Cardiac fibroblast (primary cell): ENCODE data around the gene CELF1.
"Not testable (repeated sequence)": the region's sequence is repeated elsewhere in the genome, so short reads cannot be mapped to it uniquely, and the experiment has no call there.

Experiments used
- DNase-seq, 2 donors: peaks; one replicate each; pipeline versions ENCODE4 v3.0.0 to v3.0.0-alpha.2; 2010; ENCODE audit warnings: low read depth in 2 of 2
- H3K4me3 ChIP-seq, 2 donors: replicated peaks in 1 of 2; 1 replicate in 1 of 2; 2 replicates in 1 of 2; pipeline ENCODE4 v1.5.1; 2011; ENCODE audit warnings: low read depth in 2 of 2, low read length in 2 of 2, mild to moderate bottlenecking in 2 of 2, moderate library complexity in 1 of 2
- CTCF ChIP-seq: IDR thresholded peaks from one replicate; pipeline ENCODE4 v1.5.1; 2011; ENCODE audit warnings: low read depth, mild to moderate bottlenecking, low read length, inconsistent platforms

The CELF1 gene

GRCh38 chr11:47531666-47532065 is 21.3 kb downstream of the CELF1 start:
- H3K4me3 ChIP-seq, result no peak overlapping the region
- peak in 1 of 2 donors; percentile 39 for DNase-seq
- TF ChIP-seq CTCF, result no peak

GRCh38 chr11:47530721-47531120 is 22.2 kb downstream of the CELF1 start:
- DNase-seq, H3K4me3 ChIP-seq: not testable (repeated sequence)

GRCh38 chr11:47529951-47530350 is 23.0 kb downstream of the CELF1 start:
- no peak for DNase-seq
- H3K4me3 ChIP-seq, result no peak overlapping the region
- no peak for TF ChIP-seq CTCF

- DNase-seq, result no peak
- no peak overlapping the region for H3K4me3 ChIP-seq
- no peak for TF ChIP-seq CTCF
Observed at GRCh38 chr11:47527186-47527585, 25.7 kb downstream of the CELF1 start.

- DNase-seq, H3K4me3 ChIP-seq: not testable (repeated sequence)
Observed at GRCh38 chr11:47526032-47526431, 26.9 kb downstream of the CELF1 start.

- H3K4me3 ChIP-seq, result no peak overlapping the region
- DNase-seq, result peak in 1 of 2 donors; percentile 28
- TF ChIP-seq CTCF, result no peak
Observed at GRCh38 chr11:47524291-47524874, 28.5 kb downstream of the CELF1 start.

- no peak overlapping the region for H3K4me3 ChIP-seq
- DNase-seq, result peak; percentile 82 to 87
- TF ChIP-seq CTCF, result no peak
Observed at GRCh38 chr11:47523490-47524225, 29.3 kb downstream of the CELF1 start.
